ENCODE data around the gene PLCB1.
A peak's percentile ranks its signal among the peaks of the same experiment; 100 is the strongest.

PLCB1 gene

DNA sequence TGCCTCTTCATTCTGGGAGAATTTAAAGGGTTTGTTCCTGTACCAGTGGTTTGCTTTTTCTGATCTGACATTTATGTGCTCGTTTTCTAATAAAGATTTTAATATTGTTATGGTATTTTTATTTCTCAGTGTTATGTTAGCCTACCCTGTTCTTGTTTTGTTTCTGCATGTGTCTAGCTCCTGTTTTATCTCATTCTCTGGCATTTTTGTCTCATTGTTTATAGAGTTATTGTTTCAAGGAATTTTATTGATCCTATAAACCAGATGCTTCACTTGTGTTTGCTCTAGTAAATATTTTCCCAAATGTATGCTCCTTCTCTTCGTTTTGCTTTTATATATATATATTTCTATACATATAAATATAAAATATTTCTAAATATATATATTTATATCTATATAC is 152.8 kb downstream of the PLCB1 start:
- no peak for DNase-seq
- TF ChIP-seq POLR2A (IDR thresholded peaks at IDR 0.05; ENCODE audit: low read length) (no peak), GATA1 (IDR thresholded peaks at IDR 0.05; ENCODE audit: low read depth, low read length) (no peak)

DNA sequence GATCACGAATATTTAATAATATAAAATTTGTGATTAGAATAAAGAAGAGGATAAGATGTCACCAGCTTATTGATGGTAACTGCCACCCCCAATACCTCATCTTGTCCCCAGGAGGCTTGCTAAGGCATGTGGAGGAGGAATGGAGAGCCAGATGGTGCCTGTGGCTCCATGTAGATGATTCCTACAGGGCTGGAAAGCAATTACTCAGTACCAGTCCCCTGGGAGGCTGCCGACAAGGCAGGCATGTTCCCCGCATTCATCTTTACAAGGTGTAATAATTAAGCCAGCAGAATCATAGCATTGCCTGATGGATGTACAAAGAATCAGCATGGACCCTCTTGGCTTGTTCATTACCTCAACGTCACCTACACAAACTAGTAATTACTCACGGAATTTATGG is 155.3 kb downstream of the PLCB1 start:
- no peak for TF ChIP-seq POLR2A (IDR thresholded peaks at IDR 0.05; ENCODE audit: low read length)
- DNase-seq = no peak

DNA sequence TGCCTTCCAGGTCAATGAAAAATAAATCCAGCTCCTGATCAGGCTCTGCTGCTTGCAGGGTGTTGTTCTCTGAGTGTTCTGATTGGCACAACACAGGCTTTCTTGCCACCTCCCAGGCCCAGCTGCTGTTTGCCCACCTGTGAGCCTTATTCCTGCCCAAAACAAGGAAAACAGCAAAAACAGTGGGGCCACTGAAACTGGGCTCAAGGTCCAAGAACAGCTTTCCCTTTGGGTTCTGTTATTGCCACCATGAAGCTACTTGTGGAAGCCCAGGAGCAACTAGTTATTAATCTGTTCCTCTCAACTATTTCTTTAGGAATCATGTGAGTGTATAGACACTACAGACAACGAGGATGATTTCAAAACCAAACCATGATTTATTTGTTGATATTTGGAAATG is 159.1 kb downstream of the PLCB1 start:
- TF ChIP-seq POLR2A (IDR thresholded peaks at IDR 0.05; ENCODE audit: low read length) (no peak), GATA1 (IDR thresholded peaks at IDR 0.05; ENCODE audit: low read depth, low read length) (no peak)
- DNase-seq = no peak

DNA sequence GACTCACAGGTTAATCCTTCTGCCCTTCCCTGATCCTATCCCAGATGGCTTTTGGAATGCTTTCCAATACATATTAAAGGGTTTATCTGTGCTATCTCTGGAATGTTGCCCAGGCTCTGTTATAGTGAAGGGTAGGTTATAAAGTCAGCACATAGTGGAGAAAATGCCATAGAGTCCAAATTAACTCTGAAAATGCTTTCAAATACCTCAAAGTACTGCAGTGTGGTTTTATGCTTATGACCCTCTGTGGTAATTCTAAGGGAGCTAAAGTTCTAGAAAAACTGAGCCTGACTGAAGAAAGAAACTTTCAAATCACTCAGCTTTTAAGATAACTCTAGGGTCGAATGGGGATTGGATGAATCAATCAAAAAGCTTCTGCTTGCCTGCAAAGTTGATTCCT is 159.8 kb downstream of the PLCB1 start:
- no peak for DNase-seq
- TF ChIP-seq GATA1 (IDR thresholded peaks at IDR 0.05; ENCODE audit: low read depth, low read length) (no peak), POLR2A (IDR thresholded peaks at IDR 0.05; ENCODE audit: low read length) (no peak)

DNA sequence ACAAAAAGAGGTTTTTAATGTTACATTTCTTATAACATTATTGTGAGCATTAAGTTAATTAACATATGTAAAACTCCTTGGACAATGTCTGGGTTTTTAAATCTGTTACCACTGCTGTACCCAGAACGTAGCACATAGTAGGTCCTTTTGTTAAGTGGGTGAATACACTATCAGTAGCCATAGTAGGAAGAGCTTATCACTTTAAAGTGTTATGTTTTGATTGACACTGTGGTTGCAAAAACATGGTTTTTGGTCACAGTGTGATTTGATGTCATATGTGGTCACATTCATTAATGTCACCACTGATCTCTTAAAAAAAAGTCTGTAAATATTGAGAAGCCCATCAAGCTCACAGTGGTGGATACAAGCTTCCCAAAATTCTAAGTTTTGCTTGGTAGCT is 160.7 kb downstream of the PLCB1 start:
- TF ChIP-seq GATA1 (IDR thresholded peaks at IDR 0.05; ENCODE audit: low read depth, low read length) (no peak), POLR2A (IDR thresholded peaks at IDR 0.05; ENCODE audit: low read length) (no peak)

DNA sequence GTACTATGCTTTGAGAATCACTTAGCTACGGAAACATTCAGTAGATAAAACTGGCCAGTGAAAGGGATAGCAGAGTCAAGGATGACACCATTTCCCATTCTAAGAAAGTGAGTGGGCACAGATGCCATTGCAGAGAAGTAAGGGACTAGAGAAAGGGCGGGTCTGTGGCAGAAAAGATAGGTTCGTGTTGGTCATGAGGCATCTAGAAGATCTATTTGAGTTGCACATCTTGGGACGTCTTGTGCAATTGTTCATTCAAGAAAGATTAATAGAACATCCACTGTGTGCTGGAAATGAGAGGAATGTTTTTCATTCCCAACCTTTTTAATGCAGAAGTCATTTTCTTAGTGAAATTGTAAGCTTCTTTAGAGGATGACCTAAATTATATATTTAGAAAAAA is 161.7 kb downstream of the PLCB1 start:
- TF ChIP-seq POLR2A (IDR thresholded peaks at IDR 0.05; ENCODE audit: low read length) (no peak), GATA1 (IDR thresholded peaks at IDR 0.05; ENCODE audit: low read depth, low read length) (no peak)
- no peak for DNase-seq

More for the DNA sequence above, 160.7 kb downstream of the PLCB1 start:
- DNase-seq = no peak

DNA sequence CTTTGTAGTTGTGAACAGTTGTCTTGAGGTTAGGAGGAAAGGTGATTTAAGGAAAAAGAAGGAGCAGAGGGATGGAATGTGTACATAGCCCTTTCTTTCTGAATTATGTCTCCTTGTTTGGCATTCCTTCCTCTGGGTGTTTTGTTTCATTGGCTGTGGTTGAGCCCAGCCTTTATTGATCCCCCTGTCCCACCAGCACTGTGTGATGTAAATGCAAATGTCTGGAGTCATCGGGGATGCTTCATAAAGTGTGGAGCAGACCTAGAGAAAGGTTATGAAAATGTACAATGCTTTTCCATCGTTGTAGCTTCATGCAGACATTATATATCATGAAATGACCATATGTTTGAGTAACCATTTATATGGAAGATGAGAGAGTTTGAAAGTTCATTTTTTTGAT is 164.5 kb downstream of the PLCB1 start:
- no peak for TF ChIP-seq POLR2A (IDR thresholded peaks at IDR 0.05; ENCODE audit: low read length)
- TF ChIP-seq GATA1 (IDR thresholded peaks at IDR 0.05; ENCODE audit: low read depth, low read length) = no peak
- DNase-seq = no peak

DNA sequence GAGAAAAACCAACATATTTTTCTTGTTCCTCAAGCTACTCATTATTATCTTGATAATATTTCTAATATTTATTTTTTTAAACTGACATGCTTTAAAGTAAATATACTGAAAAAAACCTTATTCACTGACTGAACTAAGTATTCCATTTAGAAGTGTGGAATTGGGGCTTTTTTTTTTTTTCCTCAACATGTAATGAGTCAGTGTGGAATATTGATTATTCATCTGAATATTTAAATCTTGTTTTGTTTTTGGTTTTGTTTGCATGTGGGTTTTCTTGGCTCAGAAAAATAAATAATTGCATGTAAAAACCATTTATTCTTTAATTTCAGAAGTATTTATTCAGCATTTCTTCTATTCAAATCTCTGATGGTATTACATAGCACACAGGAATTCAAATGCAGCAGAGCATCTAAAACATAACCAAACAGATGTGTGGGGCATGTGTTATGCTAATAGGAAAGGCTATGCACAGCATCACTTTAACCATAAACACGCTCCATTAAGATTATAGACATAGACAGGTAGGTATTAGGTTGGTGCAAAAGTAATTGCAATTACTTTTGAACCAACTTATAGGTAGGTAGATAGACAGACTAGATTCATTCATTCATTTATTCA is 166.5 kb downstream of the PLCB1 start:
- no peak for TF ChIP-seq GATA1 (IDR thresholded peaks at IDR 0.05; ENCODE audit: low read depth, low read length)
- TF ChIP-seq POLR2A (IDR thresholded peaks at IDR 0.05; ENCODE audit: low read length) = no peak
- DNase-seq = no peak

DNA sequence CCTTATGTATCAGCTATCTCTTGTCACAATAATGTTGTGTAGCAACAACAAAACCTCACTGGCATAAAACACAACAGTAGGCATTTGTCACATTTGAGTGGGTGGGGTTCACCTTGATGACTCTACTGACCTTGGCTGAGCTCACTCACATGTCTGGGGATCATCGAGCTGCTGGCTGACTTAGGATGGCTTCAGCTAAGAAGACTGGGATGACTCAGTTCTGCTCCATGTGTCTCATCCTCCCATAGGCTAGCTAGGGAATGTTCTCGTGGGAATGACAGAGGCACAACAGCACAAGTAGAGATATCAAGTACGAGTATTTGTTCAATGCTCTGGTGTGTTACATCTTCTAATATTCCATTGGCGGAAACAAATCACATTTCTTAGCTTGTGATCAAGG is 167.9 kb downstream of the PLCB1 start:
- TF ChIP-seq GATA1 (IDR thresholded peaks at IDR 0.05; ENCODE audit: low read depth, low read length) (no peak), POLR2A (IDR thresholded peaks at IDR 0.05; ENCODE audit: low read length) (no peak)
- DNase-seq = no peak

DNA sequence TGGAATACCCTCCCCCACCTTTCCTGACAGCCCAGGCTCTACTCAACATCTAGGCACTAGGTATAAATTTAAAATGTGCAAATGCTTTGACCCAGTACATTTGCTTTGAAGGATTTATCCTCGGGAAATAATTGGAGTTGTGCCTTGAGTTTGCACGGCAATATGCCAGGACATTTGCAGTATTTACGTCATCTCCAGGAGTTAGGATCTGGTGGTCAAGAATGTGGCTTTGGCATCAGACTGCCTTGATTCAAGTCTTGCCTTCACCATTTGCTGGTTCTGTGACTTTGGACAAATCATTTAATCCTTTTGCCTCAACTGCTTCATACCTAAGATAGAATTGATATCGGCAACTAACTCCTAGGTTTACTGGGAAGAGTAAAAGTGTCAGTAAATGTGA is 169.6 kb downstream of the PLCB1 start:
- no peak for TF ChIP-seq POLR2A (IDR thresholded peaks at IDR 0.05; ENCODE audit: low read length)
- TF ChIP-seq GATA1 (IDR thresholded peaks at IDR 0.05; ENCODE audit: low read depth, low read length) = no peak
- no peak for DNase-seq

DNA sequence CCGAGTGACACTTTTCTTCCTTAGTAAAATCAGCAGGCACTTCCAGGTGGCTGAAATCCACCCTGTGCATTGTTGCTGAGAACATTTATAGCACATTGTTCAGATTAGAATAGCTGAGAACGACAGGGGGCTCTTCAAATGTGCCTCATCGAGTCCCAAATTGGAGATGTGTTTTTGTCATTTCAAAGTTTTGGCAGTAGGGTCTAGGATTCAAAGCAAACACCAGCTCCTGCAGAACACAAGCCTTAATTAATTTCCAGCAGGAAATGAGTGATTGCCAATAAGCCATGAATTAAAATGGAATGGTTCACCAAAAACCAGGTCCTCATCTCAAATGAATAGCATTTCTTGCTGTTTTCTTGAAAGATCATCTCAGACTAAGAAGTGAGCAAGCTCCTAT is 171.6 kb downstream of the PLCB1 start:
- no peak for TF ChIP-seq GATA1 (IDR thresholded peaks at IDR 0.05; ENCODE audit: low read depth, low read length)
- no peak for TF ChIP-seq POLR2A (IDR thresholded peaks at IDR 0.05; ENCODE audit: low read length)
- no peak for DNase-seq

DNA sequence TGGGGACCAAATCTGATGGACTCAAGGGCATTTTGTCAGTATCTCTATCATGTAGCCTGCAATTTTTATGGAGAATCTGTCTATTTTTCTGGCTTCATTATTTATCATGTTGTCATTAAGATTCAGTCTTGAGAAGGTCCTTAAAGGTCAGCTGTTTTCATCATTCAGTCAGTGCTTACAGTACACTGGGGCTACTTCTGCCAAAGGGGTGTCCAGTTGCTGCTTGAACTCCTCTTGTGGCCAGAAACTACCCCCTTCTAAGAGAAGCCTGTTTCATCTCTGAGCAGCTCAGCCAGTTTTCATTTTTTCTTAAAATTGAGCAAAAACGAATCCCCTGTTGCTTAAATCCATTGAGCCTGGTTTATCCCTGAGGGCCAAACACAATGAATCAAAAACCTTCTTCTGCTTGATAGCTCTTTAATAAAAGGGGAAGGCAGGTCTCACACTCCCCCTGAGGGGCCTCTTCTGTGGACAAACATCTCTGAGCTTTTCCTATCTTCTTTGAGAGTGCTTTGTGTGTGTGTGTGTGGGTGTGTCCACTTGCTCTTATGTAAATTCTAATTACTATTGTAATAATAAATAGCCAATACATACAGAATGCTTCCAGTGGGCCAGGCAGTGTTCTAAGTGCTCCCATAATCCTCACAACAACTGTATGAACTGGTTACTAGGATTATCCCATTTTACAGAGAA is 172.2 kb downstream of the PLCB1 start:
- TF ChIP-seq GATA1 (IDR thresholded peaks at IDR 0.05; ENCODE audit: low read depth, low read length) (no peak), POLR2A (IDR thresholded peaks at IDR 0.05; ENCODE audit: low read length) (no peak)

DNA sequence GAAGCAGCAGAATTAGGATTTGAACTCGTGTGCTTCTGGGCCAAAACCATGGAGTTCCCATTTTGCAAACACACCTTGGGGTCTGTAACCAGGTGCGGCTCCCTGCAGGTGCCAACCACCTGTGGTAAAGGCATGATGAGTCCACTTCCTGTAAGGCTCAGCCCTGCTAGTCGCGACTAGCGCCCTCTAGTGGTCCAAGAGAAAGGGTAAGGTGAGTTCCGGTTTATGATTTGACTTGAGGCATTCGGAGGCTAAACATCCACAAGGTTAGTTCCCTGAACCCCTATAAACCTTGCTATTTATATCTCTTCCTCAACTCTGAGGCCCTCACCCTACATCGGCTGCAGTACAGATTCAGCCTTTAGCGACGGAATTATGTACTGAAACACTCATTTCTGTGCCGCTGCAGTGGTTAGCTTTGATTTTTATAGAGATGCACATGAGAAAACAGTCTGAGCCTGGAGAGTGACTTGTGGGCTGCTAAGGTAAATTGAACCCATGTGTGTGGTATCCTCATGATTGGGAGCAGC is 173.4 kb downstream of the PLCB1 start:
- TF ChIP-seq GATA1 (IDR thresholded peaks at IDR 0.05; ENCODE audit: low read depth, low read length) (no peak), POLR2A (IDR thresholded peaks at IDR 0.05; ENCODE audit: low read length) (no peak)
- peak; percentile 49 to 74 for DNase-seq

More for the DNA sequence above, 172.2 kb downstream of the PLCB1 start:
- DNase-seq = no peak

DNA sequence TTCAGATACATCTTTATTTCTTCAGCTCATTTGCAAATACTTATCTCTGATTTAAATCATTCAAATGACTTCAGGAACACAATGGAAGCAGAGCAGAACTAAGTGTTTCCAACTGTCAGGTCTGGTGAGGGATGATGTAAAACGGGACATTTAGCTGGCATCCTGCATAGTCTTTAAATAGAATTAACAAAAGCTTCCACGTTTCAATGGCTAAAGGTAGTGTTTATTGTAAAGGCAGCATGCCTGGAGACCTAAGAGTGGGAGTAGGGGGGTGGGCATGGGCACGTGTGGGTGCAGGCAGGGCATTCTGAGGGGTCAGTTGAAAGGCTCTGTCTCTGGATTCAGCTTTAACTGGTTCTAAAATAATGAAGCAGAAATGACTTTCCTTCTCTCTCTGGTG is 174.9 kb downstream of the PLCB1 start:
- no peak for TF ChIP-seq GATA1 (IDR thresholded peaks at IDR 0.05; ENCODE audit: low read depth, low read length)
- TF ChIP-seq POLR2A (IDR thresholded peaks at IDR 0.05; ENCODE audit: low read length) = no peak
- no peak for DNase-seq

DNA sequence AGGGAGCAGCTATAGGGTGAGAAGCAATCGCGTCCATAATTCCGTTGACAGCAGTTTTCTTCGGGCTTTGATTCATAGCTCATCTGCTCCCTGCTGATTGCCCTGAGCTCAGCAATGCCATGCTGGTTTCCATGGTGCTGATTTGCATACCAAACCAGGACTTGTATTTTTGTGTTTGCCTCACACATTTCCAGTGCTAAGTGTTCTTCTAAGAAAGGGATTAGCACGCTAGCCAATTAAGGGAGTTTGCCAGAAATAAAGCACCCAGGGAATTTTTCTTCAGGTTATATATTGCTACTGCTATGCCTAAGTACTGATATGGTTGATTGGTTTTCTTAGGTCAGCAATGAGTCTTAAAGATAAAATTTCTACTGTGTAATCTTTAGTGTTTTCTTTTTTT is 177.6 kb downstream of the PLCB1 start:
- TF ChIP-seq POLR2A (IDR thresholded peaks at IDR 0.05; ENCODE audit: low read length) (no peak), GATA1 (IDR thresholded peaks at IDR 0.05; ENCODE audit: low read depth, low read length) (no peak)
- no peak for DNase-seq
